HG03469 (cell line): Measurements from ENCODE around the gene NDFIP2.

ENCODE experiments used
- ATAC-seq: cut with Tn5 transposase; IDR thresholded peaks from one replicate; pipeline ENCODE4 v1.9.1; 2021; ENCODE audit warnings: mild to moderate bottlenecking, moderate library complexity, moderate number of reproducible peaks; ENCODE audit not compliant: unreplicated experiment

NDFIP2 gene

DNA sequence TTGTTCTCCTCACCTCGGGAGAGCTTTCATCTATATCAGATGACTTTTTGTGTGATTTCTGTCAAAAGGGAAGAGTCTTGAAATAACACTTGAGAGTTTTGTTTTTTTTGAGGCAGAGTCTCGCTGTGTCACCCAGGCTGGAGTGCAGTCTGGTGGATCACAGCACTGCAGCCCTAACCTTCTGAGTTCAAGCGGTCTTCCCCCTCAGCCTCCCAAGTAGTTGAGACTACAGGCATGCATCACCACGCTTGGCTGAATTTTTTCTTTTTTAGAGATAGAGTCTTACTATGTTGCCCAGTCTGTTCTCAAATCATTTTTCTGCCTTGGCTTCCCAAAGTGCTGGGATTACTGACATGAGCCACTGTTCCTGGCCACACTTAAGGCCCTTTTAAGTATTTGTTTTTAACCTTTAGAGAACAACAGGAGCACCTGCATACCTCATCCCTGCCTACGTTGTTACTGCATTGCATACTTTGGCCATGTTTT is 11.4 kb downstream of the NDFIP2 start:
- ATAC-seq = no peak

DNA sequence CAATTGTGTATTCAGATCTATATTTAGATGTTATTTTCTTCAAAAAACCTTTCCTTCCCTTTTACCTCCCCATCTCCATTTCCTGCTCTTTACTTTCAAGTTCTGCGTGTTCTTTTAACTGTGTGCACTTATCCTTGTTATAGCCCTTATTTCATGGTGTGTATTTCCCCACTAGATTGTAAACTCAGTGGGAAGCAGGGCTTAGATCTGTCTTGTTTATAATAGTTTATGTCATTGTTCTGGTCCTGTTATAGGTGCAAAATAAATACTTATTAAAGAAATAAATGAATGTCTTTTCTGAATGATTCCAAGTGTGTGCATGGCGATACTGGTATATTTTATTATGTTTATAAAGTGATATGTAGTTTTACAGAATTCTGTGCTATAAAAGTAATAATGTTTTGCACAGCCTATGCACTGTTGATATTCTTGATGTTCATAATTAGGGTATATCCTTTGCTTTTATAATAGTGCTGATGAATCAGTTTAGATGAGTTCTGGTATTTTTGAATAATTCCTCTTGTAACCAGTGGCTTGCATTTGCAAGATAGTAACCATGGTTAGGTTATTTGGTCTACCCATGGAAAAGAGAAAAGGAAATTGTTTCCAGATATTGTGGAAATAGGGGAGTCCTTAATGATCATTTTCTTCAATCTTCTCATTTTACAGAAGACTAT is 12.1 kb downstream of the NDFIP2 start:
- ATAC-seq = no peak

DNA sequence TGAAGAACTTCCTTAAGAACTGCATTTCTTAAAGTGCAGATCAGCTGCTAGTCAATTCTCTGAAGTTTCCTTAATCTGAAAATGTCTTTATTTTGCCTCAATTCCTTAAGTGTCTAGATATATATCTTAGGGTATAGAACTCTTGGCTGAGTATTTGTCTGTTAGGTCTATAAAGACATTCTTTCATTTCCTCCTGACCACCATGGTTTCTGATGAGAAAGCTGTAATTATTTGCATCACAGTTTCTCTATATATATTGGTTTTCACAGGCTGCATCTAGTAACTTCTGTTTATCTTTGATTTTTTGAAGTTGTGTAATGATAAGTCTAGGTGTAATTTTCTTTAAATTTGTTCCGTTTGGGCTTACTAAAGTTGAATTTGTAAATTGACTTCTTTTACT is 15.2 kb downstream of the NDFIP2 start:
- peak; percentile 66 for ATAC-seq

DNA sequence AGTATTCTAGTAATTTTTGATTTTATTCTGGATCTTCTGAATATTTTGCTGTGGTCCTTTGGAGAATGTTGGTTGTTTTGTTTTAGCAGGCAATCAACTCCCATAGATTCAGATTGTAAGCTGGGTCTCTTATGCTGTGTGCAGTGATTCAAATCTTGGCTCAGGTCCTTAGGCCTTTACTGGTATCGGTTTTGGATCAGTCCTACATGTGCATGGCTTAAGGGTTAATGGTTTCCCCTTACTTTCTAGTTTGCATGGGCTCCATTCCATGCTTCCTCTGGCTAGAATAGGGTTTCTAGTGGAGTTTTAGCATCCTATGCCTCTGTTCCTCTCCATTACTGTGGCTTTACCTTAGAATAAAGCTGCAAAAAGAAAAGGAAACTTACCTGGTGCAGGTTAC is 16.1 kb downstream of the NDFIP2 start:
- ATAC-seq = no peak

DNA sequence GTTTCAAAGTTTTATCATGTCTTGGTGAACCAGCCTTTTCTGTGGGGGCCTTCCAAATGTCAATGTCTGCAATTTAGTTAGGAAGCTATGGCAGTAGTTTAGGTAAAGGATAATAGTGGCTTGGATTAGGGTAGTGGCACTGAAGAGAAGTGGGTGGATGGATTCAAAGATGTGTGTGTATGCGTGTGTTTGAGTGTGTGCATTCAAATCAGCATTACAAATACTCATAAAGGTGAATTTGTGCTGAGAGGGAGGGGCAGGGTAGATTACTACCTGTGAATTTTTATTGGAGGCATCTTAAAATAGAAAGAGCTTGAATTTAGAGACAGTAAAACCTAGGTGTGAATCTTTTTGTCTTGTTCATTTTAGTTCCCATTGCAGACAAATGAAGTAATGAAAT is 16.9 kb downstream of the NDFIP2 start:
- no peak for ATAC-seq

DNA sequence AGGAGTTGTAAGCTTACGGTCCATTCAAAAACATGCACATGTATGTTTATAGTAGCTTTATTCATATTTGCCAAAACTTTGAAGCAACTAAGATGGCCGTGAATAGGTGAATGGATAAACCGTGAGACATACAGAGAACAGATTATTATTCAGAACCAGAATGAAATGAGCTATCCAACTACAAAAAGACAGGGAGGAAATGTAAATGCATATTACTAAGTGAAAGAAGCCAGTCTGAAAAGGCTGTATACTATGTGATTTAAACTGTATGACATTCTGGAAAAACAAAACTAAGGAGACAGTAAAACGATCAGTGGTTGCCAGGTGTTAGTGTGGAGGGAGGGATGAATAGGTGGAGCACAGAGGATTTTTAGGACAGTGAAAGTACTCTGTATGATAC is 19.9 kb downstream of the NDFIP2 start:
- no peak for ATAC-seq

DNA sequence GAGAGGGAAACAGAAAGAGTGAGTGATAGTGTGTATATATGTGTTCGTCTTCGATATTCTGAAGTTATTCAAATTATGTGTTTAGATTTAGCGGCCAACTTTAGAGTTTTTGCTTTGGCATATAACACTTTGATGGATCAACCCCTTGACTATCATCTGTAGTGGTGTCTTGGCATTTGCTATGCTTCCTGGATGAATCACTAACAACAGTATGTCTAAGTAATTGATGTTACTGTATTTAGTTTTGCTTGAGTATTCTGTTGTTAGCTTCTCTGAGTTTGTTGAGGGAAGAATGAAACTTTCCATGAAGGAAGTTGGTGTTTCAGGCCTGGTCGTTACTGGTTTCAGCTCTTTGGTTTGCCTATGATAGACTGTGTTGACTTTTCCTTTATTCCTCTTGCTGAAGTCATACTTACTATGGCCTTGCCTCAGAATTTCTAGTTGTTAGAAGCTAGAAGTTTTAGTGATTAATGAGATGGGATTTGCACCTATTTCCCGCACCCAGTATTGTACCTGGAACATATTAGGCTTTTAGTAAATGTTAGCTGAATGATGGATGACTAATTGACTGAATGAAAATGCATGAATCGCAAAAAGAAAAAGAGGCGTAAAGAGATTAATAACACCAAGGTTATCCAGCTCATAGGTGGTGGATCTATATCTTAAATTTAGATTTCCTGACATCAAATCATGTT is 20.7 kb downstream of the NDFIP2 start:
- ATAC-seq = no peak

DNA sequence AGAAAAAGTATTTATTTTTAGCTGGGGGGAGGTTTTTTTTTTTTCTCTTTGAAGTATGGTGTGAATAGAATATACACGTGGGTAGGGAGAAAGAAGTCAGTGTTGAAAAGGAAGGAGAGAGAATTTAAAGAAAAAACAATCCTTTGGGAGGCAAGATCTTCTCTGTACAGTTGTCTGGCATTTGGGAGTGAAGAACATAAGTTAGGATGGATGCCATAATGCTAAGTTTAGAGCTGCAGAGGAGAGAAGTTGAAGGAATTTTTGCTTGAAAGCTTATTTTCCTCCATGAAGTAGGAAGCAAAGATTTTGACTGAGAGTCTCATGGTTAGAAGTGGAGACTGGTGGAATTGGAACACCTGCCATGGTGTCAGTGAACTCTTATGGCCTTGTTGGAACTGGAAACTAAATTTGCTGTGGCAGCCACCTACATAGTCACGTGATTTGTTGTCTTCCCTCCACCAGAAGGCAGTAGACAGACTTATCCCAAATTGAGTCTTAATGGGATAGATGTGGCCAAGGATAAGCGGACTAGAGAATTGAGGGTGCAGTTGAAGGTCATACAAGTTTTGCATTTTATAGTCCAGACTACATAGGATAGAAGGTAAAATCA is 22.0 kb downstream of the NDFIP2 start:
- no peak for ATAC-seq

DNA sequence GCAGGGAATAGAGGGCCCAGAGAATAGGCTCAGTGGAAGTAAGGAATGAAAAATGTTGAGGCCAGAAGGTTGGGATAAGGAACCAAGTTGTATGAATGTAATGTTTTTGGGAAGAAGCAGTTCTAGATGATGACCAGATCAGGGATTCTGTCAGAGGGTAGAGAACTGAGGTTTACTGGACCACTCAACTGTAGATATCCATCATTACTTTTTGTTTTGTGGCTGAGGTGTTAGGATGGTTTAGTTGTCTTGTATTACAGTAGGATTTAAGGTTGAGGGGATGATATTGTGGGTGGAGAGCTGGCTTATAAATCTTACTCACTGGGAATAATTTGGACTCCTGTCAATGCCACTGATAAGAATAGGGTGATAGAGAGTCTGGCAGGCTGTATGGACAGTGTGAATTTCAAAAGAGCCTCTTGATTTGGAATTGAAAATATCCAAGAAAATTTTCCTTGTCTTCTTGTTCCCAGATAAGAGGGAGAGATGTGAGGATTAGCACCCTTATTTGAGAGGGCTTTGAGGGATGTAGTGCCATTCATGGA is 22.6 kb downstream of the NDFIP2 start:
- no peak for ATAC-seq

DNA sequence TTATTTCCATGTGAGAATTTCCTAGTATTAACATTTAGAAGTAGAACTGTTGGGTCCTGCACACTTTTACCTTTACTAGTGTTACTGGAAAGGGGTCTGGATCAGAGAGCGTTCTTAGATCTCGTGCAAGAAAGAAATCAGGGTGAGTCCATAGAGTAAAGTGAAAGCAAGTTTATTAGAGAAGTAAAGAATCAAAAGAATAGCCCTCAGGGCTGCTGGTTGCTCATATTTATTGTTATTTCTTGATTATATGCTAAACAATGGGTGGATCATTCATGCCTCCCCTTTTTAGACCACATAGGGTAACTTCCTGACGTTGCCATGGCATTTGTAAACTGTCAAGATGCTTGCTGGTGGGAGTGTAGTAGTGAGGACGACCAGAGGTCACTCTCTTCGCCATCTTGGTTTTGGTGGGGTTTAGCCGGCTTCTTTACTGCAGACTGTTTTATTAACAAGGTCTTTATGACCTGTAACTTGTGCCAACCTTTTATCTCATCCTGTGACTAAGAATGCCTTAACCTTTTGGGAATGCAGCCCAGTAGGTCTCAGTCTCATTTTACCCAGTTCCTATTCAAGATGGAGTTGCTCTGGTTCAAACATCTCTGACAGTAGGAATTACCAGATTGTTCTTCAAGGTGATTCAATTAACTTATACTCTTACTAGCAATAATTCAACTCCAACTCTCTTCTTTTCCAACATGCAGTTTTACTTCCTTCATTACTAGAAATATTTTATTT is 27.4 kb downstream of the NDFIP2 start:
- ATAC-seq = no peak

DNA sequence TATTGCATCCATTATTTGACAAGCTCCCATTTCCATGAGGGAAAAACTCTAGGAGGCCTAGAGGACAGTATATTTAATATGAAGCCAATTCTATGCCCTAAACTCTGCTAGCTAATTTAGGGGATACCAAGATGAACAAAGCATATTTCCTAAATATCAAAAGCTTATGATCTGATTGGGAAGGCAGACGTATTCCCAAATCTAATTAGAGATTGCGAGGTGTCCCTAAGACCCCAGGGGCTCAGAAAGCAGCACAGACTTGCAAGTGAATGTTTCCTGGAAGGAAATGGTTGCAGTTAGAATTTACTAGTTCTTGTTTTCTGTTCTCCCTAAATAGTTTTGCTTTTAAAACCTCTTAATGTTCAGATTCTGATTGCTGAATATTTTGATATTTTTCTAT is 30.7 kb downstream of the NDFIP2 start:
- no peak for ATAC-seq

DNA sequence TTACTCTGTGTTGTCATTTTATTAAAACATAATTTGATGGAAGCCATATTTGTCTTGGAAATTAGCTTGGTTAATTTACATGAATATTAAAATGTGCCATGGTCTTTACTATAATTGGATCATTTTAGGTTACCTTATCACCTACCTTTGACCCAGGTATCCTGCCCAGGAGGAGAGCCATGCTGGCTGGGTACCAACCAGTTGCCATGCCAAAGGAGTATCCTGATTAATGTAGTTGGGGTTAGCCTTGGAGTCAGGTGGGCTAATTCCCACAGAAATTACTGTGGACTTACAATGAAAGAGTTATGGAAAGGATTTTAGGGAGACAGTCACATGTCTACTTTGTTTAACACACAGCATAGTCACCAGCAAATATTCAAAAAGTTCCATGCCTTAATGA is 32.0 kb downstream of the NDFIP2 start:
- ATAC-seq = no peak

DNA sequence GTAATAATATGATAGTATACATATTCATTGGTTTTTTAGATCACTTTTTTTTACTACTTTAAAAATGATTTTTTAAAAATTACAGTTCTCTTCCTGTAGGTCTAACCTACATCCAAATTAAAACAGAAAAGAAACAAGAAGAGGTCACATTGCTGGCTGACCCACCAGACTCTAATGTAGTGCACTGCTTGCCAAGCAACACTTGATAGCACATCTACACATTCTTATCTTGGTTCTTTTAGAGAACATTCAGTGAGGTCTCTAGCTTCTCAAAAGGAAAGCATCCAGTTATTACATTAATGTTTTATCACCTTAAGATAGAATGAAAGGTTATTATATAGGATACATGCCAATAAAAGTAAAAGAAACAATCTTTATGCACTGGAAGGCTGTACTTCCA is 35.6 kb downstream of the NDFIP2 start:
- ATAC-seq = no peak

DNA sequence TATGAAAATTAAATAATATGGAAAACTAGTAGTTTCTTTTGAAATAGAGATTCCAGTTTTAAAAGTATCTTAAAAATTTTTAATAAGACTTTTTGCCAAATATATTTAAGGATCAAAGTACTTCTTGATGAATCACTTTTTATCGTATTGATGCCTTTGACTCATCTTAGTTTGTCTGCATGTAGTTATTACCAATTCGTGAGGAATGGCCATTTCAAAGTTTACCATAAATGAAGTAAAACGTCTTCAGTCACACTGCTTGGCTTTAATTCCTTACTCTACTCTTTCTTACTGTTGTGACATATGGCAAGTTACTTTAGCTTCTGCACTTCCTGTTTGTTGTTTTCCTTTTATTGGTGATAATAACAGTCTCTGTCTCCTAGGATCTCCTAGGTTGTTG is 38.3 kb downstream of the NDFIP2 start:
- no peak for ATAC-seq

DNA sequence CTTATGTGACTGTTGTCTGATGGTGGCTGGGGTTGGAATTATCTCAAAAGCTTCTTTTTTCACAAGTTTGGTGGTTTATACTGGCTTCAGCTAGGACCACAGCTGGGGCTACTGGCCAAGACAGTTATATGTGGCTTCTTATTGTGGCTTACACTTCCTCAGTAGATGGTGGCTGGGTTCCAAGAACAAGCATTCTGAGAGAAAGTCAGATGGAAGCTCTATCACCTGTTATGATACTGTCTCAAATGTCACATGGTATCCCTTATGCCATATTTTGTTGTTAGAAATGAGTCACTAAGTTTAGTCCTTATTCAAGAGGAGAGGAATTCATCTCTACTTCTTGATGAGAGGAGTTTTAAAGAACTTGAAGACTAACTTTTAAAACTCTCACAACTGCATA is 41.6 kb downstream of the NDFIP2 start:
- ATAC-seq = peak; percentile 97

DNA sequence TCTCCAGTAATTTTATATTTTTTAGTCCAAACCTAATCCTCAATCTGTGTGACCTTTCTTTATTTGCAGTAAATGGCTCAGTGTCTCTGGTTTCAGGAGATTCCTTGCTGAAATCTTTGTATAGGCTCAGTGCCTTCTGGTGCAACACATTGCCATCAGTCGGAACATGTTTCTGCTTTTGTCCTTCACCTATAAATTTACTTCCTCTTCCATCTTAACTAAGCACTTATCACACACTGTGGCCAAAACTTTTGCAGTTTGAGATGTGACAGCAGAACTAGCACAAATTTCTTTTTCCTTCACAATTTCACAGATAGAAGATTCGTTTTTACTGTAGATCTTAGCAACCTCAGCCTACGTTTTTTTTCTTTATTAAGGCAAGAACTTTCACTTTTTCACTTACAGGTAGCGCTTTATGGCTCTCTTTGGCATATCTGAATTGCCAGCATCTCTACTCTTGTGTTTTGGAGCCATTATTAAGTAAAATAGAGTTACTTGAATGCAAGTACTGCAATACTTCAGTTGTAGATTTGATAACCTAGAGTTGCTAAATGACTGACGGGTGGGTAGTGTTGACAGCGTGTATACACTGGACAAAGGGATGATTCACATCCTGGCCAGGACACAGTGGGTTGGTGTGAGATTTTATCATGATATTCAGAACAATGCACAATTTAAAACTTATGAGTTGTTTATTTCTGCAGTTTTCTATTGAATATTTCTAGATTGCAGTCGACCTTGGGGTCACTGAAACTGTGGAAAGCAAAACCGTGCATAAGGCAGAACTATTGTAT is 44.3 kb downstream of the NDFIP2 start:
- ATAC-seq = no peak

DNA sequence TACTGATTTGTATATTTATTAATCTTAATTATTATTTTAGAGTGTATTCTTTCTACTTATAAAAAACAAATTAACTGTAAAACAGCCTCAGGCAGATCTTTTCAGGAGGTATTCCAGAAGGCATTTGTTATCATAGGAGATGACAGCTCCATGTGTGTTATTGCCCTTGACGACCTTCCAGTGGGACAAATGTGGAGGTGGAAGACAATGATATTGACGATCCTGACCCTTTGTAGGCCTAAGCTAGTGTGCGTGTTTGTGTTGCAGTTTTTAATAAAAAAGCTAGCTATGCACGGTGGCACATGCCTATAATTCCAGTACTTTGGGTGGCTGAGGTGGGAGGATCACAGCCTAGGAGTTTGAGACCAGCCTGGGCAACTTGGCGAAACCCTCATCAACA is 46.7 kb downstream of the NDFIP2 start:
- ATAC-seq = no peak

DNA sequence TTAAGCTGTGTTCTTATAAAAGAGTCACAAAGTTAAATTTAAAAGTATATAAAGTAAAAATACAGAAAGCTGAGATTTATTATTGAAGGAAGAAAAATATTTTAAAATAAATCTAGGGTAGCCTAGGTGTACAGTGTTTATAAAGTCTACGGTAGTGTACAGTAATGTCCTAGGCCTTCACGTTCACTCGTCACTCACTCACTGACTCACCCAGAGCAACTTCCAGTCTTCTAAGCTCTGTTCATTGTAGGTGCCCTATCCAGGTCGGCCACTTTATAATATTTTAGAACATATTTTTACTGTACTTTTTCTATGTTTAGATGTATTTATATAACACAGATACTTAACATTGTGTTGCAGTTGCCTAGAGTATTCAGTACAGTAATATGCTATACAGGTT is 47.4 kb downstream of the NDFIP2 start:
- ATAC-seq = no peak

DNA sequence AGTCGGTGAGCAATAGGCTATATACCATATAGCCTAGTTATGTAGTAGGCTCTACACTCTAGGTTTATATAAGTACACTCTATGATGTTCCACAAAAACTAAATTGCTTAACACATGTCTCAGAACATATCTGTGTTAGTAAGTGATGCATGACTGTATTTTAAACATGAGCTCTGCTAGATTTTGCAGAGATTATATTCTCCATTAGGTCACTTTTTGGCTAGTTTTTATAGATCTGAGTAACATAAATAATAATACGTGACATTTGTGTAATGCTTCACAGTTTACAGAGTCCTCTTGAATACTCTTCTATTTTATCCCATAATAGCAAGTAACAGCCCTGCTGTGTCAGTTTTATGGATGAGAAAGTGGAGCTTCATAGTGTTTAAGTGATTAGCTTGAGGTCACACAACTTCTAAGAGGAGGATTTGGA is 47.8 kb downstream of the NDFIP2 start:
- no peak for ATAC-seq

DNA sequence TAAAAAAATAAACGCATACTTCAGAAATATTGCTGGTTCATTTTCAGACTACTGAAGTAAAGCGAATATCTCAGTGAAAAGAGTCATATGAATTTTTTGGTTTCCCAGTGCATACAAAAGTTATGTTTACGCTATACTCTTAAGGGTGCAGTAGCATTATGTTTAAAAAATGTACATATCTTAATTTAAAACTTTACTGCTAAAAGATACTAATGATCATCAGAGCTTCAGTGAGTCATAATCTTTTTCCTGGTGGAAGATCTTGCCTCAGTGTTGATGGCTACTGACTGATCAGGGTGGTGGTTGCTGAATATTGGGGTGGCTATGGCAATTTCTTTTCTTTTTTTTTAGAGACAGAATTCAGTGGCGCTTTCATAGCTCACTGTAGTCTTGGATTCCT is 48.9 kb downstream of the NDFIP2 start:
- no peak for ATAC-seq
